Right renal pelvis (tissue), 4 donors: ENCODE results near the gene ZNF366. TPM values are rescaled to one million over a fixed set of nuclear protein-coding genes. Genes with fewer than 3 reads are reported as not detected.

ENCODE experiments used
- DNase-seq, 4 donors: peaks; one replicate each; pipeline ENCODE4 v3.0.0-alpha.2; 2013; ENCODE audit warnings: low read depth in 4 of 4, low spot score in 3 of 4, missing footprints in 1 of 4
- polyA plus RNA-seq, 4 donors: library from polyadenylated mRNA; unstranded; fragments of 120-200 nt; gene quantifications; one replicate each; pipeline ENCODE4 v1.2.1, GENCODE V29; 2013; ENCODE audit not compliant: insufficient read length in 4 of 4

The ZNF366 gene
- polyA plus RNA-seq, 4 donors, result 3.4 to 4.5 (median 3.9) TPM

DNA sequence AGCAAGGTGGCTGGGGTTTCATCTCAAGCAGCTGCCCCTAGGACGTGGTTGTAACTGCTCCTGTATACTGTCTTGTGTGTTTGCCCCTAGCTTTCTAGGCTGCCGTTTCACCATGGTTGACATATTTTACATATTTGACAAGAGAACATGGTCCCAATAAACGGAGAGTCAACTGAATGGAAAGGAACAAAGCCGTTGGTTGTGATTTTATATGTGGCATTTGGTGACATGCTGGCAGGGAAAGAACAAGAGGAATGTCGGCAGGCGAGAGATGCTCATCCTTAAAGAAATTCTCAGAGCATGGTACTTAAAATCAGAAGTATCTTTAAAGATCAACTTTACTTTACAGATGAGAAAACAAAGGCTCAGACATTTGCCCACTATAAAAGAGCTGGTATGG is 11.8 kb downstream of the ZNF366 start:
- DNase-seq, result no peak

- no peak for DNase-seq
These were observed 12.5 kb downstream of the ZNF366 start for GRCh38 chr5:72494623-72495124.

DNA sequence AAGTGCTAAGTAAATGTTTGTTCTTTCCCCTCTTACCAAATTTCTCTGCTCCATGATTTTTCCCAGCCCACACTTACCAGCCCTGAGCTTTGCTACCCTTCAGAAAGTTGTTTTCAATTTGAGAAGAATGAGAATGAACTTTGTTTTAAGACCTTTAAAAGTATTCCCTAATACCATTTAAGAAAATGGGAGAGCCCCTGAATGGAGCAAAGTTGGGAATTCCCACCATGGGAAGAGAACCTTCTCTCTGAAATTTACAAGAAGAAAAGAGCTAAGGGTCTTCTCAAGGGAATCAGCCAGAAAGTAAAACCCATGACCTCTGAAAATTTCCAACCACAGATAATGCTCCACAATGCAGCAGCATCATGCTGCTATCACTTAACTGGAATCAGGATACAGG is 17.7 kb downstream of the ZNF366 start:
- no peak for DNase-seq

DNA sequence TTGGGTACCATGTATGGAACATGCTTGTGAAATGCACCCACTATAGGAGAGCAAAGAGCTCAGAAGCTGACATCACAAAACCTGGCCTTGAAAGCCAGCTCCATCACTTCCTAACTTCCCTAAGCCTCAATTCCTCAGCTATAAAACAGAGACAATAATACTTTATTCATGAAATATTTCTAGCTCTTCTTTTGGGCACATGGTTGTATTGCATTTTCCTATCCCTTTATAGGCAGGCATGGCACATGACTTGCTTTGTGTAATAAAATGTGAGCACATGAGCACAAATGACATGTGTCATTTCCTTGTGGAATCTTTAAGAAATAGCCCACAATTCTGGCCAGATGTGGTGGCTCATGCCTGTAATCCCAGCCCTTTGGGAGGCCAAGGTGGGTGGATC is 18.5 kb downstream of the ZNF366 start:
- no peak for DNase-seq

GRCh38 chr5:72487177-72487576 is 20.0 kb downstream of the ZNF366 start:
- DNase-seq, result no peak

- DNase-seq, result no peak
These were observed 20.8 kb downstream of the ZNF366 start for GRCh38 chr5:72486371-72486770.

DNA sequence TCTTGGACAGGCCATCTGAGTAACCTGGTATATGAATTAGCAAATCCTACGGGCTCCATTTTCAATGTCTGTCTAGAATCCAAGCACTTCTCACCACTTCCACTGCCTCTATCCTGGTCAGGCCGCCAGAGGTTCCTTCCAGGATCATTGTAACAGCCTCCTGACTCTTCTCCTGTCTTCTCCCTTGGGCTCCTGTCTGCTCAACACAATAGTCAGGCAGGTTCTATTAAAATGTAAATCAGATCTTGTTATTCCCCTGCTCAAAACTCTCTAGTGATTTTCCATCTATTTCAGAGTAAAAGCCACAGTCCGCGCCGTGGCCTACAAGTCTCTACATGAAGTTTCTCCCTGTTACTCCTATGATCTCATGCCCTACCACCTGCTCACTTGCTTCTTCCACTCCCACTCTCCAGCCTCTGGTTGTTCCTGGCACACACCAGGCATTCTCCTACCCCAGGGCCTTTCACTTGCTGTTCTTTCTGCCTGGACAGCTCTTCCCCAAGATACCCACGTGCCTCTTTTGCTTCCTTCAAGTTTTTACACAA is 21.7 kb downstream of the ZNF366 start:
- no peak for DNase-seq

GRCh38 chr5:72482046-72482445 is 25.2 kb downstream of the ZNF366 start:
- DNase-seq, result no peak

DNA sequence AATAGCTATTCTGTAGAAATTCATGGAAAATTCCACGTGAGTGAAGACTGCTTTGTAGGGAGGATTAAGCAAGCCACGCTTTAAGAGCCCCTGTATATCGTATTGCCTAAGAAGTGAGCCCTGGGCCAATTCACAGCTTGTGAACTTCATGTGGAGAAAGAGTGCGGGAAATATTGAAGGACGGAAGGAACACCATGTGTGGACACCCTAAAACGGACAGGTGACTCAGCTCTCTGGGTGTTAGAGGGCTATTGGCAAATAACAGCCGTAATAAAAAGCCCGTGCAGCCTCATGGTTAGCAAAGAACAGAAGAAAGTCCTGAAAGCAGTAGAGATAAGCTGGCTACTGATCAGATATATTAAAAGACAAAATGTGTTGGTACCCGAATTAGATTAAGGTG is 26.4 kb downstream of the ZNF366 start:
- no peak for DNase-seq

DNA sequence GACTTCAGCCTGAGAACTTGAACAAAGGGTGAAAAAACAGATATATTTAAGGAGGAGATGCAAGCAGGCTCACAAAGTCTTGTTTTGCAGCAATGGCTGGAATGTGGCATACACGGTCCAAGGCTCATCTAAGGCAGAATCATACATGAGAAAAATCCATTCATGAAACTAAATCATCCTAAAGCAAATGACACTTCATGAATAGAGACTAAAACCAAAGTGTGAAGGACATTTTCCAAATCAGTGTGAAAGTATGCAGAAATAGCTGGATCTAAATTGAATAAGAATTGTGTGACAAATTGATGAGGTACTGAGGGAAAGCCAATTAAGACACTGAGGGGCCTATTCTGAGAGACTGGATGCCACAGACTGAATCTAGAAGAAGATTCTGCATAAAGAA is 27.3 kb downstream of the ZNF366 start:
- no peak for DNase-seq

GRCh38 chr5:72478684-72479083 is 28.5 kb downstream of the ZNF366 start:
- DNase-seq, result no peak

DNA sequence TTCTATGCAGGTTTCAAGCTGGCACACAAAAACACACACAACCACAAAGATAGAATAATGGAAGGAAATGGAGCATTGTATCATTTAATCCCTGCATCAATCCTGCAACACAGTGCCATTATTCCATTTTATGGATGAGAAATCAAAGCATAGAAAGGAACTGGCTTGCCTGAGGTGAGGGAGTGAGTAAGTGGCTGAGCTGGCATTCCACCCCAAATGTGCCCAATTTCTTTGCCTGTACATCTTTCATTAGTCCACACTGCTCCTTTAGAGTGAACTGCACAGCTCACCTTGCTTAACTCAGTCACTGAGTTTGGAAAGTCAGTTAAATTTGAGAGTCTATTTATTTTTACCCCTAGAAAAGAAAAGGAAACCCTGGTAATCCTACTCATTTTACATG is 28.9 kb downstream of the ZNF366 start:
- DNase-seq, result no peak

- DNase-seq, result no peak
These were observed 29.6 kb downstream of the ZNF366 start for GRCh38 chr5:72477644-72478043.

DNA sequence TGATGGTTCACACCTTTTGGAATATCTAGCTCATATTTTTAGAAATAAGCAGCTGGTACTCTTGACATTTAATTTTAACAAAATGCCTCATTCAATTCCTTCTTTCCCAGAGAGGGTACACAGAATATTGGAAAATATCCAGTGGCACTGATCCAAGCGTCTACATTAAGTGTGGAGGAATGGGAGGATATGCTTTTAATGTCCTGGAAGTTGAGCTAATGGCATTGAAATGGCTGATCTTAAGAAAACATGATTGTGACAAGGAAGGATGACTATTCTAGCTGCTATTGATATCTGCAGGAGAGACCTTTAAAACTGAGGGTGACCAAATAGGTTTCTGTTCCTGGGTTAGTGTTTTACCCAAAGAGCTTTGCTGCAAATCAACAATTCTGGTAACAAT is 30.0 kb downstream of the ZNF366 start:
- DNase-seq, result no peak

- DNase-seq, result no peak
These were observed 30.5 kb downstream of the ZNF366 start for GRCh38 chr5:72476721-72477120.

- no peak for DNase-seq
These were observed 30.9 kb downstream of the ZNF366 start for GRCh38 chr5:72476275-72476674.

DNA sequence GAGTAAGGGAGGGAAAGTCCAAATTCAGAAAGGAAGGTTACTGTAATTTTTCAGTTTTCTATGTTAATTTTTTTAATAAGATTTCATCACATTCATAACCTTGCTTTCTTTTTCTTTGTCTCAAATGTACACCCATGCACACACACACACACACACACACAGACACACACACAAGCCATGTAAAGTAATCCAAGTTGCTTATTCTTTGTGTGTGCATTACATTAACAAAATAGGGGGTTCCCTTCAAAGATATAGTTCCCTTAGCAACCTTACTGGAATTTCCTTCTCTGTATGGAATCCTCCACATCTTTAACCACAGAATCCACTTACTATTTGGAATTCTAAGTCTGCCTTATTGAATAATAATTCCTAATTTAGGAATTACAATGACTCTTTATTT is 32.7 kb downstream of the ZNF366 start:
- no peak for DNase-seq

DNA sequence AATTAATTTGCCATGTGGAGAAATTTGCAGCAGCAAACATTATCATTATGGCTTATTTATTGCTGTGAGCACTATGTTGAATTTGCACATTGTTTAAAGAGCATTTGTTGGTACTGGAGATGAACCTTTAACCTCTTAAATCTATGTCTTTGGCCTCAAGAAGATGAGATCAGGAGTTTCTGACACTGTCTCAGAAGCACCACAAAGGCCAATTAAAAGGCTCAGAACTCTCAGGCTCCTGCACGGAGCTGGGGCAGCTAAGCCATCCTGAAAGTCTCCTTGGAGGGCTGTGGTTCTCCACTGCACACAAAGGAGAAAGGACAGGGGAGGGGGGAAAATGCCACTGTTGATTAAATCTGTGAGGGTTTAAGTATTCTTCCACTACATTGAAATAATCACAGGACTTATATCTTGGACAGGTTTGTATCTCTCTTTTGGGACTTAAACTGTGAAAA is 33.1 kb downstream of the ZNF366 start:
- no peak for DNase-seq

GRCh38 chr5:72472666-72473422 is 34.4 kb downstream of the ZNF366 start:
- no peak for DNase-seq

GRCh38 chr5:72472031-72472430 is 35.2 kb downstream of the ZNF366 start:
- no peak for DNase-seq

DNA sequence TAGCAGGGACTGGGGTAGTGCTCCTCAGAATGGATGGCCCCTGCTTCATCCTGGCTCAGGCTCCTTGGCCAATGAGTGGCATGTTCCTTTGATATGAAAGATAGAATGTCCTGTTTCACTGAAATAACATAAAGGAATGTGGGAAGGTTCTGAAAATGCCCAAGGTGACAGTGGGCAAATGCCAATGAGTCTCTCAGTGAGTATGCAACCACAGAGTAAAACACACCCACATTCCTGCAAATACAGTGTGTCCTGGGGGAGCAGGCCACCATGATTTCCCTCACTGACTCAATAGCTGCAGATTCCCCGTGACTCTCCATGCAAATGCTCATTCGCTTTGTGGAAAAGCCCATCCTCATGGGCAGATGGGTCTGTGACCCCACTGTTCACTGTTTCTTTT is 36.4 kb downstream of the ZNF366 start:
- no peak for DNase-seq

GRCh38 chr5:72468606-72469005 is 38.6 kb downstream of the ZNF366 start:
- no peak for DNase-seq
